ENCODE data around the gene OGFR. TPM values are rescaled to one million over a fixed set of nuclear protein-coding genes. Genes with fewer than 3 reads are reported as not detected.

OGFR gene
- total RNA-seq, 1 experiment from 2014 or later = 117 TPM

GRCh38 chr20:62825986-62826645, 21.5 kb downstream of the OGFR start:
- no peak for DNase-seq (ENCODE audit: low read depth)

GRCh38 chr20:62826646-62827310, 22.1 kb downstream of the OGFR start:
- DNase-seq (ENCODE audit: low read depth) = no peak

GRCh38 chr20:62827311-62828038, 22.8 kb downstream of the OGFR start:
- DNase-seq (ENCODE audit: low read depth) = no peak

GRCh38 chr20:62828051-62828450, 23.4 kb downstream of the OGFR start:
- DNase-seq (ENCODE audit: low read depth) = no peak

- DNase-seq (ENCODE audit: low read depth) = no peak
Measured at GRCh38 chr20:62828511-62829230, 24.0 kb downstream of the OGFR start.

GRCh38 chr20:62829231-62830230, 24.9 kb downstream of the OGFR start:
- DNase-seq (ENCODE audit: low read depth) = no peak

- DNase-seq (ENCODE audit: low read depth) = no peak
Measured at GRCh38 chr20:62830251-62830650, 25.6 kb downstream of the OGFR start.

- no peak for DNase-seq (ENCODE audit: low read depth)
Measured at GRCh38 chr20:62830821-62831220, 26.2 kb downstream of the OGFR start.

GRCh38 chr20:62831361-62831788, 26.7 kb downstream of the OGFR start:
- peak; percentile 63 for DNase-seq (ENCODE audit: low read depth)

- DNase-seq (ENCODE audit: low read depth) = no peak
Measured at GRCh38 chr20:62831854-62832211, 27.2 kb downstream of the OGFR start.

GRCh38 chr20:62832212-62832922, 27.7 kb downstream of the OGFR start:
- no peak for DNase-seq (ENCODE audit: low read depth)

GRCh38 chr20:62832951-62833391, 28.3 kb downstream of the OGFR start:
- no peak for DNase-seq (ENCODE audit: low read depth)

GRCh38 chr20:62834967-62835730, 30.5 kb downstream of the OGFR start:
- no peak for DNase-seq (ENCODE audit: low read depth)

- DNase-seq (ENCODE audit: low read depth) = no peak
Measured at GRCh38 chr20:62835931-62836861, 31.6 kb downstream of the OGFR start.

- DNase-seq (ENCODE audit: low read depth) = no peak
Measured at GRCh38 chr20:62836967-62837490, 32.4 kb downstream of the OGFR start.

GRCh38 chr20:62837790-62838127, 33.1 kb downstream of the OGFR start:
- DNase-seq (ENCODE audit: low read depth) = no peak

- DNase-seq (ENCODE audit: low read depth) = peak; percentile 46
Measured at GRCh38 chr20:62838128-62838891, 33.7 kb downstream of the OGFR start.

All from M059J (cell line).